Calu3 (cell line): Measurements from ENCODE around the gene PLEKHB1. TPM values are rescaled to one million over a fixed set of nuclear protein-coding genes. Genes with fewer than 3 reads are reported as not detected.

Experiments used
- BruUV-seq: library from RNA; stranded (reverse); fragments of 400-500 nt; replicated peaks from 2 replicates; lab custom pipeline; 2021; lab: Mats Ljungman, UMichigan
- CTCF ChIA-PET: fragments of 300-600 bp; sonication (Branson Sonifier 250); formaldehyde crosslinking; loops from one replicate; lab custom pipeline; 2022; ENCODE audit warnings: antibody characterized with exemption; lab: Charles Lee
- DNase-seq: peaks from one replicate; pipeline ENCODE4 v3.0.0; 2022
- H3K27ac Mint-ChIP-seq: one replicate; pipeline ENCODE4 v1.8.0; 2022; ENCODE audit warnings: mixed read lengths; ENCODE audit not compliant: unreplicated experiment
- H3K27me3 Mint-ChIP-seq: one replicate; pipeline ENCODE4 v1.8.0; 2022; ENCODE audit warnings: mixed read lengths; ENCODE audit not compliant: unreplicated experiment
- H3K36me3 Mint-ChIP-seq: one replicate; pipeline ENCODE4 v1.8.0; 2022; ENCODE audit warnings: mild to moderate bottlenecking, moderate library complexity, mixed read lengths; ENCODE audit not compliant: insufficient read depth, unreplicated experiment
- H3K4me1 Mint-ChIP-seq: one replicate; pipeline ENCODE4 v1.8.0; 2022; ENCODE audit warnings: mild to moderate bottlenecking, low read depth, mixed read lengths; ENCODE audit not compliant: unreplicated experiment
- H3K4me3 Mint-ChIP-seq: one replicate; pipeline ENCODE4 v1.8.0; 2022; ENCODE audit warnings: mild to moderate bottlenecking, low read depth, moderate library complexity, mixed read lengths; ENCODE audit not compliant: unreplicated experiment
- H3K9me3 Mint-ChIP-seq: one replicate; pipeline ENCODE4 v1.8.0; 2022; ENCODE audit warnings: low read depth, mixed read lengths; ENCODE audit not compliant: unreplicated experiment
- CTCF ChIP-seq: fragments of 200-600 bp; IDR thresholded peaks from one replicate; pipeline ENCODE4 v1.8.0; 2022; ENCODE audit warnings: antibody characterized with exemption; ENCODE audit not compliant: unreplicated experiment
- intact Hi-C: fragments of 100-400 bp; cut with micrococcal nuclease; formaldehyde crosslinking; loops from one replicate; pipeline ENCODE4 v1.10.0; 2022; ENCODE audit not compliant: unreplicated experiment
- total RNA-seq: library from RNA; stranded (reverse); gene quantifications from 2 replicates; pipeline ENCODE4 v1.2.3, GENCODE V29; 2022

PLEKHB1 gene
- total RNA-seq, 1 experiment from 2014 or later: 127 TPM

GRCh38 chr11:73654482-73655021, 8.2 kb downstream of the PLEKHB1 start:
- H3K27ac Mint-ChIP-seq: peak overlapping the region; percentile 90
- H3K4me1 Mint-ChIP-seq: peaks cover 57% of the 10 kb centered on the region
- no peaks in the 10 kb centered on the region for H3K27me3 Mint-ChIP-seq
- no peak for TF ChIP-seq CTCF
- no peak for DNase-seq
- H3K36me3 Mint-ChIP-seq: peaks cover 17% of the 10 kb centered on the region
- H3K4me3 Mint-ChIP-seq: no peak overlapping the region
- intact Hi-C loops: no loop called here
- H3K9me3 Mint-ChIP-seq: no peaks in the 10 kb centered on the region
- BruUV-seq: no TSS peak
- CTCF ChIA-PET: interaction anchor here (1.5 kb wide), 1 partner anchor 29 kb away, joined by 3 read pairs; no protein-coding TSS in a partner anchor

- CTCF ChIA-PET: interaction anchor here (1.5 kb wide), 1 partner anchor 30 kb away, joined by 3 read pairs; no protein-coding TSS in a partner anchor
- Mint-ChIP-seq H3K4me3 (no peak overlapping the region), H3K36me3 (peaks cover 22% of the 10 kb centered on the region), H3K27me3 (no peaks in the 10 kb centered on the region), H3K27ac (no peak overlapping the region), H3K9me3 (no peaks in the 10 kb centered on the region), H3K4me1 (peaks cover 57% of the 10 kb centered on the region)
- no TSS peak for BruUV-seq
- intact Hi-C loops: no loop called here
- DNase-seq: no peak
- TF ChIP-seq CTCF: no peak
These were observed 9.3 kb downstream of the PLEKHB1 start for GRCh38 chr11:73655686-73656085.

GRCh38 chr11:73656985-73657384, 10.6 kb downstream of the PLEKHB1 start:
- Mint-ChIP-seq H3K36me3 (peaks cover 27% of the 10 kb centered on the region), H3K4me3 (no peak overlapping the region), H3K4me1 (peaks cover 44% of the 10 kb centered on the region), H3K9me3 (no peaks in the 10 kb centered on the region), H3K27ac (no peak overlapping the region), H3K27me3 (no peaks in the 10 kb centered on the region)
- no peak for TF ChIP-seq CTCF
- DNase-seq: no peak
- no TSS peak for BruUV-seq
- CTCF ChIA-PET: no interaction called here
- intact Hi-C loops: no loop called here

GRCh38 chr11:73659961-73660360, 13.6 kb downstream of the PLEKHB1 start:
- Mint-ChIP-seq H3K4me1 (peaks cover 23% of the 10 kb centered on the region), H3K27me3 (no peaks in the 10 kb centered on the region), H3K36me3 (peaks cover 21% of the 10 kb centered on the region), H3K4me3 (no peak overlapping the region), H3K27ac (no peak overlapping the region), H3K9me3 (no peaks in the 10 kb centered on the region)
- BruUV-seq: no TSS peak
- intact Hi-C loops: loop anchor here (1.0 to 5.0 kb wide), 2 partner anchors 35 to 183 kb away; no protein-coding TSS in a partner anchor
- peak; percentile 26 for DNase-seq
- TF ChIP-seq CTCF: no peak
- CTCF ChIA-PET: interaction anchor here (1.2 to 4.7 kb wide), 2 partner anchors 35 to 271 kb away, joined by 4 to 74 read pairs; no protein-coding TSS in a partner anchor
